NCI-H1048 (cell line): ENCODE results near the gene CCL23.

Experiments used
- DNase-seq: peaks from one replicate; lab custom pipeline; 2025; lab: John Stamatoyannopoulos, UW

Gene CCL23

DNA sequence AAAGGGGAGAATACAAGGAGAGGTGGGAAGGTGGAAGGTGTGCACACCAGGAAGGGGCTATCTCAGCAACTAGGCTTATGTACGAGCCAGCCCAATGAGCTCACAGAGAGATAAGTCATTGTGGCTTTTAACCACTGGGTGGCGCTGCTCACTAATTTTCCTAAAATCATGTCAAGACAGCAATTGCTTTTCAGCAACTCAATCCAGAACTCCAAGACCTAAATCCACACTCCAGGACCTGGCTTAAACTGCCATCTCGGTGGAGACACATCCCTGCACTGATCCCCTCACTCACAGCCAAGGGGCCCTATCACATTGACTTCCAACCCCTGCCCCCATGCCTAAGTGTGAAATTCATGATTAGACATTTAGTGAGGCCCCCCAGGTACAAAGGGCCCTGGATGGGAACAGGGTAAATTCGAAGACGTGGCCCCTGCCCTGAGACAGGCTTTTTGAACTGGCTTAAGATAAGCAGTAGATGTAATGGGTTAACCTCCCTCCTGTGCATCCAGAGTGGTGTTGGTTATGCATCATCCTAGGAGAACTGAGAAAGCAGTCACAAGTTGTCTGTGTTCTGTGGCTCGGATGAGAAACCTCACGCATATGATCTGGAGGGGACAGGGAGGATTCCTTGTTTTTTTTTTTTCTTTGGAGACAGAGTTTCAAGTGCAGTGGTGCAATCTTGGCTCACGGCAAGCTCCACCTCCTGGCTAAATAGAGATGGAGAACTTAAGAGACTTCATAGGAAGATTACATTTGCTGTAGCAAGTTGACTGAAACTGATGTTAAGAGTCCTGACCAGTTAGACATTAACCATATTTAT is 48.0 kb downstream of the CCL23 start:
- peak; percentile 73 for DNase-seq

DNA sequence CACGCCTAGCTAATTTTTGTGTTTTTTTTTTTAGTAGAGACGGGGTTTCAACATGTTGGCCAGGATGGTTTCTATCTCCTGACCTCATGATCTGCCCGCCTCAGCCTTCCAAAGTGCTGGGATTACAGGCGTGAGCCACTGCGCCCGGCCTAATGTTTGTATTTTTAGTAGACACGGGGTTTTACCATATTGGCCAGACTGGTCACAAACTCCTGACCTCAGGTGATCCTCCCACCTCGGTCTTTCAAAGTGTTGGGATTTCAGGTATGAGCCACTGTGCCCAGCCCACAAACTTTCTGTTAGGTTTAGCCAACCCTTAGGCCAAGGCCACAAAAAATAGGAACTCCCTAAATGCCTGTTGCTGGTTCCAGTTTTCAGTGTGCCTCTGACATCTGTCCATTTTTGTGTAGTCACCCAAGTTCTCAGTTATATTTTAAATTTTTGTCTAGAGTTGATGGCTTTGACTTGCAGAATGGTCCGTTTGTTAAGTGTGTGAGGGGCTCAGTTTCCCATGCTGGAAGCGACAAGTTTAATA is 49.2 kb downstream of the CCL23 start:
- DNase-seq: no peak

DNA sequence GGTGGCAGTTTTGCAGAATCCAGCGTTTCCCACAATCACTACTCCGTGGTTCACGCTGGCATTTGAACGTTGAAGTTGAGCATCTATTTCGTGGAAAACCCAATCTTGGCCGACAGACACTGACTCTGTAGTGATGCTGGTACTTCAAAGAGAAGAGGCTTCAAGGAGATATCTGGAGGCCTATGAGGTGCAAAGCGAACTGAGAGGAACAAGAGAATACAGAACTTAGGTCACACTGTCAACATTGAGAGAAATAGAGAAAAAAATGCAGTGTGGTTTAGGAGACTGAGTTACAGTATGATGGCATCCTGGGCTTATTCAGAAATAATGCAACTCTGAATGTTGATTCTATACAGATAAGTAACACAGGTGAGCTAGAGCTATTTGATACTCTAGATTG is 52.5 kb downstream of the CCL23 start:
- DNase-seq: no peak

DNA sequence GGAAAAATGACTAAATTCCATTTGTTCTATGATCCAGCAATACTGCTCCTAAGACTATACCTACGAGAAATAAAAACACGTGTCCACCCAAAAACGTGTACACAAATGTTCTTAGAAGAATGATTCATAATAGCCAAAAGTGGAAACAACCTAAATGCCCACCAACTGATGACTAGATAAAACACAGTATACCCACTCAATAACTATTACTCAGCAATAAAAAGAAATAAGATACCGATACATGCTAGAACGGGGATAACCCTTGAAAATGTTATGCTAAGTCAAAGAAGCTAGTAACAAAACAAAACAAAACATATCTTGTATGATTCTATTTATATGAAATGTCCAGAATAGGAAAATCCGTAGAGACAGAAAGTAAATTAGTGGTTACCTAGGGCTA is 54.1 kb downstream of the CCL23 start:
- no peak for DNase-seq
